Measurements from ENCODE around the gene STAC2. TPM values are rescaled to one million over a fixed set of nuclear protein-coding genes. Genes with fewer than 3 reads are reported as not detected.

STAC2 gene
- total RNA-seq, 1 experiment from 2014 or later = 0.17 TPM

DNA sequence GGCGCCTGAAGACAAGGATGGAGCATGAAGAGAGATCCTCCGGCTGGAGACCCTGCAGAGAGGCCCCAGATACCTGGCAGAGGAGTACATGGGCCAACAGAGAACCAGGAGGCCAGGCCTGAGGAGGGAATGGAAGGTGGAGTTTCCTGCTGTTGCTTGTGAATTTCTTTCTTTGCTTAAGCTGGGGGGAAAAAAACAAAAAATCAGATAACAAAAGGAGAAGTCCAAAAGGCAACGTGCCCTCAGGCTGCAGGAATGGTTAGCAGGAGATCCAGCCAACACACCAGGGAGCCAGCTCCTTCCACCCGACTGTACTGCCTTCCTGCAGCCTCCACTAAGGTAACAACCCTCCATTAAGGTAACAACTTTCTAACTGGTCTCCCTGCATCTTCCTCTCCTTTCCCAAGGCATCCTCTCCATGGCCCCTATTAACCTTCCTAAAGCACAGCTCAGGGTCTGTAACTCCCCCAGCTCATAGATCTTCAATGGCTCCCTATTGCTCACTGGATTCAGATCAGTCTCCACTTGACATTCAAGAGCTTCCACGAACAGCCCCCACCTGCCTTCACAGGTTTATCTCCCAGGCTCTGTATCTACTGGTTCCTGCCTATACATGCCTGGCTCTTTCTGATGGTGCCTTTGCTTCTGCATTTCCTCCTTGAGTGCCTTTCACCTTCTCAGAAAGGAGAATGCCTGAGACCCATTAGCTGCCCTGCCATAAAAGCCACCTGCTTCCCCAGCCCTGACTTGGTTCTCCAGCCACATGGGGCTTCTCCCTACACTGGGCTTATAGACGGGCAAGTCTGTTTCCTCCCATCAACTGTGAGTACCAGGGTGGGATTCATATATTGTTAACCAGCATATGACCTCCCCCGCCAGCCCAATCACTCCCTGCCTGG is 59.1 kb downstream of the STAC2 start:
- no TSS peak for BruUV-seq (replicated peaks)
- Histone ChIP-seq H3F3A (ENCODE audit: insufficient read depth, low read depth) (peaks cover 8% of the 10 kb centered on the region; the same call in 1 of the 2 replicates), H3K4me2 (no peak overlapping the region), H4K20me1 (ENCODE audit: insufficient read depth) (no peaks in the 10 kb centered on the region), H3K79me2 (ENCODE audit: low read depth) (no peaks in the 10 kb centered on the region), H3K4me1 (replicated peaks; ENCODE audit: insufficient read depth) (0 out of 2 replicates have a peak, but pooled peaks cover 4% of the 10 kb centered on the region), H3K27me3 (ENCODE audit: insufficient read depth, low read depth) (peaks cover 8% of the 10 kb centered on the region; the same call in 1 of the 2 replicates), H3K36me3 (ENCODE audit: low read depth) (no peaks in the 10 kb centered on the region), H3K9me2 (ENCODE audit: insufficient read depth) (no peaks in the 10 kb centered on the region), H3K27ac (no peak overlapping the region), H2AFZ (no peak overlapping the region), H3K9me3 (ENCODE audit: insufficient read depth, low read depth) (no peaks in the 10 kb centered on the region), H3K4me3 (no peak overlapping the region)
- CTCF ChIA-PET = interaction anchor here (0.7 kb wide), 1 partner anchor 225 kb away, joined by 4 read pairs; no protein-coding TSS in a partner anchor
- DNase-seq = no peak
- TF ChIP-seq CTCF (conservative IDR thresholded peaks at IDR 0.05) (no peak), EZH2 (IDR thresholded peaks at IDR 0.05; ENCODE audit: low read depth) (no peak)
- POLR2A ChIA-PET (ENCODE audit: unreplicated experiment) = interaction anchor here (0.6 to 0.7 kb wide), 3 partner anchors 8 to 396 kb away, joined by 3 to 4 read pairs (median 3); no protein-coding TSS in a partner anchor
- intact Hi-C loops (cut with micrococcal nuclease; ENCODE audit: unreplicated experiment) = no loop called here

DNA sequence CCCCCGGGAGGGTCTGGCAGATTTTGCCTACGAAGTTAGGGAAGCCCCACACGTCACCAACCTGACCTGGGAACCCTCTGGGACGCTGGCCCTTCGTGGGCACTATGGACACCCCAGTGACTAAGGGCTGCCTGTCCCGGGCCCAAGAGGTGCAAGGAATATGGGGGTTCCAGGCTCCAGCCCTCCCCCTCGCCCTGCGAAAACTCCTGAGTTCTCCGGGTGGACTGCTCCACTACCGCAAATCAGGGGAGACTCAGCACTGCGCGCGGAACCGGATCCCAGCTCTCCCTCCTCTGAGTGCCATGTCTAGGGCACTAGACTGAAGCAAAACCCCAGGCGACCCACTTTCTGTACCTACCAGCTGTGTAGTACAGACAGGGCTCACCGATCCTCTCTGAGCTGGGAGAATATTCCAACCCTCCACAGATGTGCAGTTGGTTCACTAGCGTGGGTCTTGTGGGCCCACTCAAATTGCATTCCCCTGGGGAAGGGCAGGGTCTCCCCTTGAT is 59.9 kb downstream of the STAC2 start, which contains the start of gene ARL5C:
TSS of gene ARL5C (minus strand) at position 321 of the 509 bp plus-strand sequence. CDS start 401 bp downstream, outside the sequence.
- Histone ChIP-seq H3K79me2 (ENCODE audit: low read depth) (no peaks in the 10 kb centered on the region), H3K4me2 (no peak within 1 kb of the TSS), H3K27me3 (ENCODE audit: insufficient read depth, low read depth) (peaks cover 8% of the 10 kb centered on the region; the same call in 1 of the 2 replicates), H4K20me1 (ENCODE audit: insufficient read depth) (no peaks in the 10 kb centered on the region), H3K4me3 (no peak within 1 kb of the TSS), H3K9me3 (ENCODE audit: insufficient read depth, low read depth) (no peaks in the 10 kb centered on the region), H3K36me3 (ENCODE audit: low read depth) (no peaks in the 10 kb centered on the region), H3F3A (ENCODE audit: insufficient read depth, low read depth) (peaks cover 8% of the 10 kb centered on the region; the same call in 1 of the 2 replicates), H3K9me2 (ENCODE audit: insufficient read depth) (no peaks in the 10 kb centered on the region), H2AFZ (no peak within 1 kb of the TSS), H3K4me1 (replicated peaks; ENCODE audit: insufficient read depth) (0 out of 2 replicates have a peak, but pooled peaks cover 4% of the 10 kb centered on the region), H3K27ac (no peak within 1 kb of the TSS)
- no peak for TF ChIP-seq EZH2 (IDR thresholded peaks at IDR 0.05; ENCODE audit: low read depth)
- TF ChIP-seq CTCF (conservative IDR thresholded peaks at IDR 0.05) = no peak
- BruUV-seq (replicated peaks) = no TSS peak
- intact Hi-C loops (cut with micrococcal nuclease; ENCODE audit: unreplicated experiment) = no loop called here
- ChIA-PET POLR2A (ENCODE audit: unreplicated experiment) (interaction anchor here (0.6 to 0.7 kb wide), 3 partner anchors 9 to 395 kb away, joined by 3 to 4 read pairs (median 3); no protein-coding TSS in a partner anchor), CTCF (interaction anchor here (1.9 kb wide), 1 partner anchor 41 kb away, joined by 5 read pairs; no protein-coding TSS in a partner anchor)
- DNase-seq = no peak

GRCh38 chr17:39165178-39165840 is 60.4 kb downstream of the STAC2 start:
- H3F3A ChIP-seq (ENCODE audit: insufficient read depth, low read depth) = peaks cover 8% of the 10 kb centered on the region; the same call in 1 of the 2 replicates
- POLR2A ChIA-PET (ENCODE audit: unreplicated experiment) = interaction anchor here (0.8 kb wide), 2 partner anchors 14 to 240 kb away, joined by 3 to 7 read pairs; partner anchors contain the start of gene PLXDC1
- 0 out of 2 replicates have a peak, but pooled peaks cover 4% of the 10 kb centered on the region for H3K4me1 ChIP-seq (replicated peaks; ENCODE audit: insufficient read depth)
- no peaks in the 10 kb centered on the region for H3K79me2 ChIP-seq (ENCODE audit: low read depth)
- no TSS peak for BruUV-seq (replicated peaks)
- H3K9me2 ChIP-seq (ENCODE audit: insufficient read depth) = no peaks in the 10 kb centered on the region
- no peak overlapping the region for H3K4me3 ChIP-seq
- CTCF ChIA-PET = interaction anchor here (0.6 to 1.9 kb wide), 8 partner anchors 10 to 332 kb away, joined by 3 to 9 read pairs (median 6); partner anchors contain the start of genes PLXDC1 and RPL19
- peaks cover 8% of the 10 kb centered on the region; the same call in 1 of the 2 replicates for H3K27me3 ChIP-seq (ENCODE audit: insufficient read depth, low read depth)
- H2AFZ ChIP-seq = no peak overlapping the region
- intact Hi-C loops (cut with micrococcal nuclease; ENCODE audit: unreplicated experiment) = no loop called here
- no peaks in the 10 kb centered on the region for H3K36me3 ChIP-seq (ENCODE audit: low read depth)
- no peaks in the 10 kb centered on the region for H4K20me1 ChIP-seq (ENCODE audit: insufficient read depth)
- no peak for DNase-seq
- H3K9me3 ChIP-seq (ENCODE audit: insufficient read depth, low read depth) = no peaks in the 10 kb centered on the region
- no peak overlapping the region for H3K4me2 ChIP-seq
- TF ChIP-seq CTCF (conservative IDR thresholded peaks at IDR 0.05) (no peak), EZH2 (IDR thresholded peaks at IDR 0.05; ENCODE audit: low read depth) (no peak)
- no peak overlapping the region for H3K27ac ChIP-seq

All from PC-9 (cell line).